Esophagus muscularis mucosa (tissue), 4 donors: ENCODE results near the gene MGST2. TPM values are rescaled to one million over a fixed set of nuclear protein-coding genes. Genes with fewer than 3 reads are reported as not detected.
A peak's percentile ranks its signal among the peaks of the same experiment; 100 is the strongest.

Experiments used
- DNase-seq: peaks from one replicate; pipeline ENCODE4 v3.0.0-alpha.2; 2017; ENCODE audit errors: extremely low spot score
- H3K27ac ChIP-seq, 4 donors: fragments of 200-600 bp; sonication (generic); replicated peaks in 1 of 4; 1 replicate in 3 of 4; 2 replicates in 1 of 4; pipeline ENCODE4 v1.5.1; 2016 to 2019; ENCODE audit warnings: mild to moderate bottlenecking in 1 of 4
- H3K27me3 ChIP-seq, 4 donors: fragments of 200-600 bp; sonication (generic); one replicate each; pipeline versions ENCODE4 v1.5.1 to v1.6.0; 2016 to 2019
- H3K36me3 ChIP-seq, 4 donors: fragments of 200-600 bp; sonication (generic); one replicate each; pipeline ENCODE4 v1.5.1; 2016 to 2019
- H3K4me1 ChIP-seq, 4 donors: fragments of 200-600 bp; sonication (generic); one replicate each; pipeline ENCODE4 v1.5.1; 2016 to 2019
- H3K4me3 ChIP-seq, 4 donors: fragments of 200-600 bp; sonication (generic); 1 replicate in 2 of 4; 2 replicates in 2 of 4; pipeline ENCODE4 v1.5.1; 2016 to 2019; ENCODE audit warnings: mild to moderate bottlenecking in 4 of 4, moderate library complexity in 1 of 4
- H3K9me3 ChIP-seq, 4 donors: fragments of 200-600 bp; sonication (generic); 1 replicate in 3 of 4; 2 replicates in 1 of 4; pipeline ENCODE4 v1.5.1; 2016 to 2019
- EP300 ChIP-seq: sonication (generic); formaldehyde crosslinking; IDR thresholded peaks from one replicate; pipeline ENCODE4 v1.6.1; 2017; ENCODE audit warnings: antibody characterized with exemption
- POLR2A ChIP-seq: fragments of 450-650 bp; IDR thresholded peaks from one replicate; pipeline ENCODE4 v1.6.1; 2017; ENCODE audit warnings: antibody characterized with exemption, moderate library complexity, mild to moderate bottlenecking, low read depth
- POLR2AphosphoS5 ChIP-seq, 2 donors: sonication (generic); formaldehyde crosslinking; IDR thresholded peaks; one replicate each; pipeline ENCODE4 v1.6.1; 2017; ENCODE audit warnings: antibody characterized with exemption in 2 of 2
- WGBS: methylation state at CpG from one replicate; pipeline ENCODE4 v1.1.5; 2018; 5-methylcytosine and 5-hydroxymethylcytosine counted together
- intact Hi-C: fragments of 100-400 bp; cut with DNase I; formaldehyde crosslinking; loops from one replicate; pipeline ENCODE4 v1.15.1; 2023
- total RNA-seq, 4 donors: library from RNA; depleted of rRNA; stranded (reverse); fragments of >200 nt; gene quantifications; one replicate each; pipeline versions ENCODE4 v1.1.0 to v1.2.1, GENCODE V29; 2016
- TF ChIP-seq, protein P1 (sequence below), 3 experiments: fragments of 200-600 bp in 2 of 3; fragments of 450-650 bp in 1 of 3; sonication (generic) in 2 of 3; IDR thresholded peaks; one replicate each; pipeline ENCODE4 v1.5.1; 2017 to 2019; ENCODE audit warnings: antibody characterized with exemption in 3 of 3, mild to moderate bottlenecking in 2 of 3, moderate library complexity in 1 of 3

MGST2 gene
- total RNA-seq, 4 donors from 2014 or later: 28.7 to 39.7 (median 34.2) TPM

DNA sequence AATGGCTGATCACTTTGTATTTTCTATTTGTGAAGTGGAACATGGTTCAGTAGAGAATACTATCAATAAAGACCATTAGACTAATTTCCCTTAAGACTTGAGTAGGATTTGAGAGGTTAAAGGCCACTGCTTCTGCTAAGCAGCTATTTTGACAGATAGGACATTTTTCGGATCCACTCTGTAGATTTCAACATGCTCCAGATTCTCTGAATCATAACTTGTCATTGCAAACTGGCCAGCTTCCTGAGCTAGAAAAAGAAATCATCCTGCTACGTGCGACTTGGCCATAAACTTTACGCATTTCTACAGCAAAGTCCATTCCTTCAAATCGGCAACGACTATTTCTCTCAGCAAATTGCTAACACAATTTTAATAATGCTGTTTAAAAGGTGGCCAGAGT, 55.2 kb downstream of the MGST2 start:
- peaks cover 0 to 41% (median 29%) of the 10 kb centered on the region in 4 donors for H3K36me3 ChIP-seq
- no peak overlapping the region for H3K4me3 ChIP-seq
- no peaks in the 10 kb centered on the region for H3K27me3 ChIP-seq
- intact Hi-C loops: no loop called here
- no peaks in the 10 kb centered on the region for H3K9me3 ChIP-seq
- 80% methylated on average over 6 of the region's 6 CpGs for WGBS
- TF ChIP-seq POLR2AphosphoS5 (IDR thresholded peaks at IDR 0.05): peak in 1 of 2 donors; percentile 12
- TF ChIP-seq, protein P1, sequence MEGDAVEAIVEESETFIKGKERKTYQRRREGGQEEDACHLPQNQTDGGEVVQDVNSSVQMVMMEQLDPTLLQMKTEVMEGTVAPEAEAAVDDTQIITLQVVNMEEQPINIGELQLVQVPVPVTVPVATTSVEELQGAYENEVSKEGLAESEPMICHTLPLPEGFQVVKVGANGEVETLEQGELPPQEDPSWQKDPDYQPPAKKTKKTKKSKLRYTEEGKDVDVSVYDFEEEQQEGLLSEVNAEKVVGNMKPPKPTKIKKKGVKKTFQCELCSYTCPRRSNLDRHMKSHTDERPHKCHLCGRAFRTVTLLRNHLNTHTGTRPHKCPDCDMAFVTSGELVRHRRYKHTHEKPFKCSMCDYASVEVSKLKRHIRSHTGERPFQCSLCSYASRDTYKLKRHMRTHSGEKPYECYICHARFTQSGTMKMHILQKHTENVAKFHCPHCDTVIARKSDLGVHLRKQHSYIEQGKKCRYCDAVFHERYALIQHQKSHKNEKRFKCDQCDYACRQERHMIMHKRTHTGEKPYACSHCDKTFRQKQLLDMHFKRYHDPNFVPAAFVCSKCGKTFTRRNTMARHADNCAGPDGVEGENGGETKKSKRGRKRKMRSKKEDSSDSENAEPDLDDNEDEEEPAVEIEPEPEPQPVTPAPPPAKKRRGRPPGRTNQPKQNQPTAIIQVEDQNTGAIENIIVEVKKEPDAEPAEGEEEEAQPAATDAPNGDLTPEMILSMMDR (IDR thresholded peaks at IDR 0.05): no peak
- H3K27ac ChIP-seq: peak overlapping the region in 1 of 4 donors; percentile 27
- peaks cover 0 to 4% (median 0%) of the 10 kb centered on the region in 4 donors for H3K4me1 ChIP-seq
- DNase-seq: no peak

DNA sequence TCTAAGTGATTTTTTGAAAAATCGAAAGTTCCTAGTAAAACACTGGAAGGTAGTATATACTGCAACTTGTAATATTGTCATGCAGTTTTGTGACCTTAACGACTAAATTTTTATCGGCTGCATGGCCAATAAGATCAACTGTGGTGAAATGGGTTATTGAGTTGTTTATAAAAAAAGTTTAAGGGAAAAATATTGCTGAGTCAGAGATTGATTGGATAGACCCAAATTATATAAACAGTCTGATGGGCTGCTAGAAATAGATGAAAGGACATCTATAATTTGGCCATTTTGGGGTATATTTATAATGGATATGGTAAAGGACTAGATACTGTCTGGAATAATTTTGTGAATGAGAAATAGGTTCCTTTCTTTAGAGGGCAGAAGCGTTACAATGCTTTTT, 56.2 kb downstream of the MGST2 start:
- WGBS: 74% methylated on average over 4 of the region's 4 CpGs
- Histone ChIP-seq H3K9me3 (no peaks in the 10 kb centered on the region), H3K36me3 (peaks cover 0 to 41% (median 31%) of the 10 kb centered on the region in 4 donors), H3K4me1 (peaks cover 0 to 4% (median 0%) of the 10 kb centered on the region in 4 donors), H3K4me3 (no peak overlapping the region), H3K27ac (no peak overlapping the region), H3K27me3 (no peaks in the 10 kb centered on the region)
- DNase-seq: no peak
- intact Hi-C loops: no loop called here
- TF ChIP-seq POLR2A (no peak), POLR2AphosphoS5 (IDR thresholded peaks at IDR 0.05) (no peak), EP300 (no peak)
- TF ChIP-seq, protein P1 (IDR thresholded peaks at IDR 0.05): no peak

DNA sequence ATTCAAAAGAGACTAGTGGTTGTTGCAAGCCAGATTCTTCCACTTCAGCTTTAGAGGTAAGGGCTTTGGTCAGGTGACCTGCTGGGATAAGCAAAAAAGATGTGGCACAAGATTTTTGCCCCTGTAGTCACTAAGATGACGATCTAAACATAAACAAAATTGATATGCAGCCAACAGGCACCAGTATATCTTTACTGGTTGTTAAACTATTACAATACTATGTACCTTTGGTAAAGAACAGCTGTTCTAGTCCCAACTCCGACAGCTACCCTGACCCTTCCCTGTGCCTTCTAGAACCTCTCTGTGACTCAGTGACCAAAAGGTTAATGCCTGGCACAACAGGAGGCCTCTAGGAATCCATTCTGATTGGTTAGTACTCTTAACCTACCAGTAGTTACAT, 59.6 kb downstream of the MGST2 start:
- H3K9me3 ChIP-seq: no peaks in the 10 kb centered on the region
- 93% methylated on average over 2 of the region's 2 CpGs for WGBS
- intact Hi-C loops: no loop called here
- no peak overlapping the region for H3K27ac ChIP-seq
- H3K36me3 ChIP-seq: peaks cover 0 to 18% (median 8%) of the 10 kb centered on the region in 4 donors
- H3K4me1 ChIP-seq: peaks cover 0 to 4% (median 0%) of the 10 kb centered on the region in 4 donors
- DNase-seq: no peak
- TF ChIP-seq POLR2AphosphoS5 (IDR thresholded peaks at IDR 0.05) (no peak), EP300 (no peak), POLR2A (no peak)
- TF ChIP-seq, protein P1 (IDR thresholded peaks at IDR 0.05): no peak
- H3K27me3 ChIP-seq: no peaks in the 10 kb centered on the region
- H3K4me3 ChIP-seq: no peak overlapping the region

DNA sequence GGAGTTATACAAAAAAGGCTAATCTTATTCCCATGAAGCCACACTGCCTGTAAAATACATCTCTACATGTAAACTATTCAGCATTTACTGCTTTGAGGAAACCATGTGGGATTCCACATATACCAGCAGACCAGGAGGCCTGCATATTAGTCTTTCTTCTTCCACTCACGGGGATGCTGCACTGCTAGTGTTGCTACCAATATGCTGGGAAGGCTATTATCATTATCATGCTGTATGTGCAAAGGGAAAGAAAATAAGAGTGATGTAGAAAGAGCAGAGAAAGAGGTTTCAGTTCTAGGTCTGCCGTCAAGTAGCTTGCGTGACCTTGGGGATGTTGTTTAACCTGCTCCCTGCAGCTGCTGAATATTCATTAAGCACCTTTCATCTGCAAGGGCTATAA, 61.0 kb downstream of the MGST2 start:
- no peaks in the 10 kb centered on the region for H3K9me3 ChIP-seq
- WGBS: 94% methylated on average over 3 of the region's 3 CpGs
- no peak overlapping the region for H3K4me3 ChIP-seq
- no peak for DNase-seq
- no peak overlapping the region for H3K27ac ChIP-seq
- intact Hi-C loops: no loop called here
- TF ChIP-seq EP300 (no peak), POLR2A (no peak), POLR2AphosphoS5 (IDR thresholded peaks at IDR 0.05) (no peak)
- TF ChIP-seq, protein P1 (IDR thresholded peaks at IDR 0.05): no peak
- peaks cover 0 to 18% (median 7%) of the 10 kb centered on the region in 4 donors for H3K36me3 ChIP-seq
- no peaks in the 10 kb centered on the region for H3K27me3 ChIP-seq
- no peaks in the 10 kb centered on the region for H3K4me1 ChIP-seq

DNA sequence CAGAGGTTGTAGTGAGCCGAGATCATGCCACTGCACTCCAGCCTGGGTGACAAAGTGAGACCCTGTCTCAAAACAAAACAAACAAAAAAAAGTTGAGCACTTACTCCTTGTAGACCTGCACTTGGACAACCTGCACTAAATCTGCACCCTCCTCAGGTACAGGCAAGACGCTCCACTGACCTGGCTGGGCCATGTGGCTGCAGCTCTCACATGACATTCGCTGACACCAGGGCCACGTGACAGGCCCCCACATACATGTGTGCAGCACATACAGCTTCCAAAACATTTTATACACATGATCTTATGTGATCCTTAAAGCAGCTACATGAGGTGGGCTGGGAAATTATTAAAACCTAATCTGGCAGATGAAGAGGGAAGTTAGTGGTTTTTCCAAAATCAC, 62.5 kb downstream of the MGST2 start:
- H3K36me3 ChIP-seq: peaks cover 0 to 18% (median 7%) of the 10 kb centered on the region in 4 donors
- no peak for DNase-seq
- intact Hi-C loops: no loop called here
- H3K27me3 ChIP-seq: no peaks in the 10 kb centered on the region
- TF ChIP-seq EP300 (no peak), POLR2A (no peak), POLR2AphosphoS5 (IDR thresholded peaks at IDR 0.05) (no peak)
- TF ChIP-seq, protein P1 (IDR thresholded peaks at IDR 0.05): no peak
- no peaks in the 10 kb centered on the region for H3K4me1 ChIP-seq
- 84% methylated on average over 4 of the region's 4 CpGs for WGBS
- H3K27ac ChIP-seq: no peak overlapping the region
- no peaks in the 10 kb centered on the region for H3K9me3 ChIP-seq
- H3K4me3 ChIP-seq: no peak overlapping the region
